DOHH2 (cell line): ENCODE measurements around the gene ATP8B4.

Experiments used
- H3F3A ChIP-seq: fragments of 200-600 bp; sonication (generic), shearing (Covaris generic); 2 replicates; pipeline ENCODE4 v1.6.0; 2016; ENCODE audit warnings: antibody characterized with exemption, mild to moderate bottlenecking; ENCODE audit not compliant: control insufficient read depth, insufficient read depth
- H3K27ac ChIP-seq: fragments of 200-600 bp; sonication (generic); 2 replicates; pipeline ENCODE4 v1.5.1; 2014; ENCODE audit warnings: low read depth, mild to moderate bottlenecking, low read length, moderate library complexity
- H3K27me3 ChIP-seq: fragments of 200-600 bp; sonication (generic); 2 replicates; pipeline ENCODE4 v1.6.1; 2014; ENCODE audit warnings: mild to moderate bottlenecking, low read length, mixed read lengths; ENCODE audit not compliant: control insufficient read depth
- H3K36me3 ChIP-seq: fragments of 200-600 bp; sonication (generic); 2 replicates; pipeline ENCODE4 v1.6.1; 2014; ENCODE audit warnings: mild to moderate bottlenecking, low read length, moderate library complexity, mixed read lengths; ENCODE audit not compliant: control insufficient read depth
- H3K4me1 ChIP-seq: fragments of 200-600 bp; sonication (generic); 2 replicates; pipeline ENCODE4 v1.6.1; 2014; ENCODE audit warnings: mild to moderate bottlenecking, low read length, mixed read lengths; ENCODE audit not compliant: control insufficient read depth
- H3K4me2 ChIP-seq: fragments of 200-600 bp; sonication (generic); 2 replicates; pipeline ENCODE4 v1.6.0; 2014; ENCODE audit warnings: mild to moderate bottlenecking, low read length, moderate library complexity
- H3K4me3 ChIP-seq: fragments of 200-600 bp; sonication (generic); 2 replicates; pipeline ENCODE4 v1.5.1; 2014; ENCODE audit warnings: mild to moderate bottlenecking, low read length, mixed read lengths
- H3K79me2 ChIP-seq: fragments of 200-600 bp; sonication (generic); 2 replicates; pipeline ENCODE4 v1.6.1; 2014; ENCODE audit warnings: mild to moderate bottlenecking, low read length, mixed read lengths; ENCODE audit not compliant: control insufficient read depth
- H3K9me2 ChIP-seq: fragments of 200-600 bp; sonication (generic); replicated peaks from 2 replicates; pipeline ENCODE4 v1.6.1; 2014; ENCODE audit warnings: mild to moderate bottlenecking, low read length, mixed read lengths; ENCODE audit not compliant: control insufficient read depth
- H3K9me3 ChIP-seq: fragments of 200-600 bp; sonication (generic); 2 replicates; pipeline ENCODE4 v1.6.1; 2014; ENCODE audit warnings: antibody characterized with exemption, low read length, mixed read lengths; ENCODE audit not compliant: control insufficient read depth, insufficient read depth
- H4K20me1 ChIP-seq: fragments of 200-600 bp; sonication (generic); 2 replicates; pipeline ENCODE4 v1.6.0; 2014; ENCODE audit warnings: low read depth, mild to moderate bottlenecking, antibody characterized with exemption, low read length, moderate library complexity; ENCODE audit not compliant: control insufficient read depth, insufficient read depth
- CTCF ChIP-seq: fragments of 200-600 bp; sonication (generic); IDR thresholded peaks from one replicate; pipeline ENCODE4 v1.5.1; 2014; ENCODE audit warnings: antibody characterized with exemption, mild to moderate bottlenecking, low read depth, low read length; ENCODE audit not compliant: poor library complexity, severe bottlenecking
- EZH2phosphoT487 ChIP-seq: fragments of 200-600 bp; sonication (generic); IDR thresholded peaks from 2 replicates; pipeline ENCODE4 v1.6.1; 2017; ENCODE audit warnings: borderline replicate concordance, mild to moderate bottlenecking, antibody characterized with exemption, low read length, moderate library complexity, mixed read lengths

The ATP8B4 gene

GRCh38 chr15:50166216-50166615, 47.2 kb upstream of the ATP8B4 start:
- Histone ChIP-seq H3K36me3 (no peaks in the 10 kb centered on the region), H3K4me2 (no peak overlapping the region)

GRCh38 chr15:50164458-50164857, 45.4 kb upstream of the ATP8B4 start:
- Histone ChIP-seq H4K20me1 (no peaks in the 10 kb centered on the region), H3F3A (no peaks in the 10 kb centered on the region), H3K27me3 (peaks cover 2% of the 10 kb centered on the region; the same call in 1 of the 2 replicates), H3K27ac (no peak overlapping the region), H3K79me2 (no peaks in the 10 kb centered on the region), H3K36me3 (no peaks in the 10 kb centered on the region), H3K4me2 (no peak overlapping the region), H3K4me1 (no peaks in the 10 kb centered on the region), H3K9me2 (no peaks in the 10 kb centered on the region), H3K9me3 (no peaks in the 10 kb centered on the region), H3K4me3 (no peak overlapping the region)
- TF ChIP-seq EZH2phosphoT487 (no peak), CTCF (no peak)

More at GRCh38 chr15:50166216-50166615, 47.2 kb upstream of the ATP8B4 start:
- Histone ChIP-seq H3K79me2 (no peaks in the 10 kb centered on the region), H3F3A (no peaks in the 10 kb centered on the region), H3K9me2 (no peaks in the 10 kb centered on the region), H3K9me3 (no peaks in the 10 kb centered on the region), H3K27me3 (peaks cover 2% of the 10 kb centered on the region; the same call in 1 of the 2 replicates), H4K20me1 (no peaks in the 10 kb centered on the region), H3K27ac (no peak overlapping the region), H3K4me1 (no peaks in the 10 kb centered on the region), H3K4me3 (no peak overlapping the region)
- TF ChIP-seq EZH2phosphoT487 (no peak), CTCF (no peak)

- Histone ChIP-seq H3K4me2 (no peak overlapping the region), H3K27ac (no peak overlapping the region), H3K27me3 (peaks cover 2% of the 10 kb centered on the region; the same call in 1 of the 2 replicates), H3K9me3 (no peaks in the 10 kb centered on the region), H3F3A (no peaks in the 10 kb centered on the region), H3K4me1 (no peaks in the 10 kb centered on the region), H4K20me1 (no peaks in the 10 kb centered on the region), H3K4me3 (no peak overlapping the region), H3K9me2 (no peaks in the 10 kb centered on the region), H3K36me3 (no peaks in the 10 kb centered on the region), H3K79me2 (no peaks in the 10 kb centered on the region)
- no peak for TF ChIP-seq CTCF
- no peak for TF ChIP-seq EZH2phosphoT487
Measured at GRCh38 chr15:50163719-50164410, 44.8 kb upstream of the ATP8B4 start.
